ENCODE measurements around the gene TP53I3.
A peak's percentile ranks its signal among the peaks of the same experiment; 100 is the strongest.
"Not testable (repeated sequence)": the region's sequence is repeated elsewhere in the genome, so short reads cannot be mapped to it uniquely, and the experiment has no call there.

The TP53I3 gene

GRCh38 chr2:24100732-24101131 is 16.1 kb upstream of the TP53I3 start:
- not testable (repeated sequence) for DNase-seq (ENCODE audit: low spot score)

GRCh38 chr2:24095171-24095677 is 10.6 kb upstream of the TP53I3 start:
- not testable (repeated sequence) for DNase-seq (ENCODE audit: low spot score)

- DNase-seq (ENCODE audit: low spot score), result not testable (repeated sequence)
Observed at GRCh38 chr2:24093270-24093669, 8.6 kb upstream of the TP53I3 start.

GRCh38 chr2:24088821-24089359 is 4.3 kb upstream of the TP53I3 start:
- DNase-seq (ENCODE audit: low spot score), result no peak

GRCh38 chr2:24087032-24087431 is 2.4 kb upstream of the TP53I3 start:
- DNase-seq (ENCODE audit: low spot score), result no peak

- DNase-seq (ENCODE audit: low spot score), result no peak
Observed at GRCh38 chr2:24086241-24086640, 1.6 kb upstream of the TP53I3 start.

GRCh38 chr2:24085200-24085489 is 511 bp upstream of the TP53I3 start:
- DNase-seq (ENCODE audit: low spot score), result peak; percentile 61

GRCh38 chr2:24083567-24084385 is 858 bp downstream of the TP53I3 start:
- DNase-seq (ENCODE audit: low spot score), result peak; percentile 72

GRCh38 chr2:24082787-24083566 is 1.7 kb downstream of the TP53I3 start:
- DNase-seq (ENCODE audit: low spot score), result no peak

- DNase-seq (ENCODE audit: low spot score), result no peak
Observed at GRCh38 chr2:24080701-24081100, 3.9 kb downstream of the TP53I3 start.

- no peak for DNase-seq (ENCODE audit: low spot score)
Observed at GRCh38 chr2:24077879-24078278, 6.8 kb downstream of the TP53I3 start.

- no peak for DNase-seq (ENCODE audit: low spot score)
Observed at GRCh38 chr2:24077535-24077877, 7.1 kb downstream of the TP53I3 start.

GRCh38 chr2:24076849-24077534 is 7.6 kb downstream of the TP53I3 start:
- DNase-seq (ENCODE audit: low spot score), result peak; percentile 6

GRCh38 chr2:24075915-24076848 is 8.5 kb downstream of the TP53I3 start, which contains the start of gene SF3B6:
SF3B6 (minus strand) TSS chr2:24076326; CDS start chr2:24076229, 97 bp downstream.
- peak; percentile 95 for DNase-seq (ENCODE audit: low spot score)

GRCh38 chr2:24075259-24075658 is 9.4 kb downstream of the TP53I3 start:
- no peak for DNase-seq (ENCODE audit: low spot score)

GRCh38 chr2:24073816-24074215 is 10.8 kb downstream of the TP53I3 start:
- no peak for DNase-seq (ENCODE audit: low spot score)

GRCh38 chr2:24072259-24072658 is 12.4 kb downstream of the TP53I3 start:
- DNase-seq (ENCODE audit: low spot score), result no peak

- no peak for DNase-seq (ENCODE audit: low spot score)
Observed at GRCh38 chr2:24065341-24065740, 19.3 kb downstream of the TP53I3 start.

GRCh38 chr2:24058564-24059271 is 25.9 kb downstream of the TP53I3 start:
- DNase-seq (ENCODE audit: low spot score), result no peak

- no peak for DNase-seq (ENCODE audit: low spot score)
Observed at GRCh38 chr2:24055750-24056149, 28.9 kb downstream of the TP53I3 start.

All from AG08395 (cell line).